Stimulated activated CD8-positive, alpha-beta memory T cell treated with anti-CD3 and anti-CD28 coated beads, Interleukin-12 subunit alpha, Interleukin-12 subunit beta, amount 100 ng/mL, for 1 hour (primary cell): ENCODE data around the gene TFPT.

Source experiments
- DNase-seq: peaks from one replicate; pipeline ENCODE4 v3.0.0-alpha.2; 2020; ENCODE audit warnings: low read depth

The TFPT gene

DNA sequence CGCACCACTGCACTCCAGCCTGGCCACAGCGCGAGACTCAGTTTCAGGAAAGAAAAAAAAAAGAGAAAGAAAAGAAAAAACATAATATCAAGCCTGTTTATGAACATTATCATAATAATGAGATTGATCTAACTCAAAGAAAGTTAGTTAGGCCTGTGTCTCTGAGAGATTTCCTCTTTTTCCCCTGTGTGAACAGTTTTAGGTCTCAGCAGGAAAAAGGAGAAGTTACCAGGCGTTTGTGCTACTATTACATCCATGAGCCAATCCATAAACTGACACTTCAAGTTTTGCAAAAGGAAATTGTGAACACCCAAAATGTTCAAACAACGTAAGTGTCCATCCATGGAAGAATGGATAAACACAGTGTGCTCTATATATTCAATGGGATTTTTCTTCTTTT lies 38.1 kb downstream of the TFPT start:
- no peak for DNase-seq

GRCh38 chr19:54074851-54075250 lies 40.6 kb downstream of the TFPT start:
- no peak for DNase-seq

DNA sequence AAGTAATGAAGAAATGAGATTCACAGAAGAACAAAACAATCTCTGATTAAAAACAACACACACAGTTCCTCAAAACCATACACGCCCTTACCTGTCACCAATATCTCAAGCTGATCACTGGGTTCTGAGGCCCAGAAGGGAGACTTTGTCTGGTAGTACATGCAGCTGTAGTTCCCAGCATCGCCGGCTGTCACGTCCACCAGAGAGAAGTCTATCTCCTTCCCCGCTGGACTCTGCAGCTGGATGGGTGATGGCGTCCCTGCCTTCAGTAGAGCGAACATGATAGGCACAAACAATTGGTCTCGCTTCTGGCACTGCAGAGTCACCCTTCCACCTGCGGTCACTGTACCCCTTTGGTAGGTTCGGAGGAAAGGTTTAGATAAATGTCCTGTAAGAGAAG lies 41.6 kb downstream of the TFPT start:
- no peak for DNase-seq

- no peak for DNase-seq
These were observed 46.0 kb downstream of the TFPT start for GRCh38 chr19:54069470-54069869.

DNA sequence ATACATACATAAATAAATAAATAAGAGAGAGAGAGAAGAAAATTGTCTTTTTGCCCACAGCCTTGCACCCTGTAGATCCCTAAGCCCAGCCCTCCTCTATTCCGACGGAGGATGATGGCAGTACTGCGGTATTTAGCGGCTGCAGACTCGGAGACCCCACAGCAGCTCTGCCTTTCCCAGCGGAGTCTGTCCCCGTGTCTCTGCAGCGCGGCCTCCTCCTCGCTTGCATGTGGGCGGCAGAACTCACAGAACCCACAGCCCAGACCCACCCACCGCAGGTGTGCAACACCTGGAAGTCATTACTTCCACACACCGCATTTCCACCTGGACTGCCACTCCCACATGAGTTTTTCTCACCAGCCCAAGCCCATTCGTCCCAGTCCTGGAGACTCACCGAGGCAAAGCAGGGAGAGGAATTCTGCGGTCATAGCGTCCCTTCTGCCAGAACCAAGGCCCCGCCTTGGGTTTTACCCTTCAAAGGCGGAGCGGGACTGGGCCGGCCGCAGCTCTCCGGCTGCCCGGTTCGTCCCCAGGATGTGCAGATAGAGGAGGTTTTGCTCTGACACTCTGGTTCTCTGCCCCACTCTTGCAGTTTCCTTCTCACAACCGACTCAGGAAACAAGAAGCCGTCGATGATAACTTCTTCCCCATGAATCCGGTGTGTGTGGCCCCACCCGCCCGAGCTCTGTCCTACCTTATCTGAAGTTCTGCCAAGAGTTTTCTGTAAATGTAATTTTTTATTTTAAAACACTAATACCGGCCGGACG lies 51.9 kb downstream of the TFPT start, which contains the start of gene VSTM1:
Gene VSTM1 (minus strand): TSS at position 548 of the 767 bp plus-strand sequence. CDS start 120 bp downstream, at position 428.
- DNase-seq: no peak

DNA sequence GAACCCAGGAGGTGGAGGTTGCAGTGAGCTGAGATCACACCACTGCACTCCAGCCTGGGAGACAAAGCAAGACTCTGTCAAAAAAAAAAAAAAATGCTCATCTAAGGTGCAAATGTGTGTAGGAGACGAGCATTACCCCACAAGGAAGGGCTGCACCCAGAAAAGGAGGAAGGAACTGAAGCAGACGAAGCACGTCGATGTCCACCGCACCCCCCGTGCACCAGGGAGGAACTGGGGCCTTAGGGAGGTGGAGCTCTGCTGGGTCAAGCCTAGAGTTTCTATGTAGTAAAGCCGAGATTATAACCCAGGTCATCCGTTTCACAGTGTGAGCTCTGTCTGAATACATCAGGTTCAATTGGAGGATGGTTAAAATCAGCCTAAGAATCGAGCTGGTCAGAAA lies 52.8 kb downstream of the TFPT start:
- no peak for DNase-seq
